GM21367 (cell line): ENCODE results near the gene GLIS1.

Experiments
- ATAC-seq: cut with Tn5 transposase; IDR thresholded peaks from one replicate; pipeline ENCODE4 v1.9.1; 2021; ENCODE audit not compliant: unreplicated experiment

Gene GLIS1

GRCh38 chr1:53719469-53719868 lies 19.5 kb downstream of the GLIS1 start:
- ATAC-seq: no peak

GRCh38 chr1:53718443-53718842 lies 20.5 kb downstream of the GLIS1 start:
- ATAC-seq: no peak

- ATAC-seq: no peak
Measured at GRCh38 chr1:53717025-53717804, 21.7 kb downstream of the GLIS1 start.

- no peak for ATAC-seq
Measured at GRCh38 chr1:53716150-53716549, 22.8 kb downstream of the GLIS1 start.

- no peak for ATAC-seq
Measured at GRCh38 chr1:53715478-53715877, 23.5 kb downstream of the GLIS1 start.

GRCh38 chr1:53712276-53712675 lies 26.7 kb downstream of the GLIS1 start:
- ATAC-seq: no peak

GRCh38 chr1:53710584-53710983 lies 28.4 kb downstream of the GLIS1 start:
- ATAC-seq: no peak

GRCh38 chr1:53708687-53709086 lies 30.3 kb downstream of the GLIS1 start:
- ATAC-seq: no peak

- ATAC-seq: no peak
Measured at GRCh38 chr1:53706356-53706755, 32.6 kb downstream of the GLIS1 start.

- ATAC-seq: no peak
Measured at GRCh38 chr1:53705446-53706096, 33.4 kb downstream of the GLIS1 start.

GRCh38 chr1:53704804-53705445 lies 34.0 kb downstream of the GLIS1 start:
- no peak for ATAC-seq

GRCh38 chr1:53704304-53704703 lies 34.7 kb downstream of the GLIS1 start:
- ATAC-seq: no peak

GRCh38 chr1:53703174-53703573 lies 35.8 kb downstream of the GLIS1 start:
- no peak for ATAC-seq

GRCh38 chr1:53702341-53702740 lies 36.6 kb downstream of the GLIS1 start:
- no peak for ATAC-seq

- no peak for ATAC-seq
Measured at GRCh38 chr1:53700776-53701175, 38.2 kb downstream of the GLIS1 start.

- ATAC-seq: no peak
Measured at GRCh38 chr1:53699981-53700380, 39.0 kb downstream of the GLIS1 start.

GRCh38 chr1:53698384-53698980 lies 40.5 kb downstream of the GLIS1 start:
- ATAC-seq: no peak

- no peak for ATAC-seq
Measured at GRCh38 chr1:53697721-53698383, 41.1 kb downstream of the GLIS1 start.

GRCh38 chr1:53696990-53697389 lies 42.0 kb downstream of the GLIS1 start:
- no peak for ATAC-seq

- ATAC-seq: no peak
Measured at GRCh38 chr1:53696571-53696970, 42.4 kb downstream of the GLIS1 start.

GRCh38 chr1:53696051-53696450 lies 42.9 kb downstream of the GLIS1 start:
- ATAC-seq: no peak
